ENCODE results near the gene ANO1. TPM values are rescaled to one million over a fixed set of nuclear protein-coding genes. Genes with fewer than 3 reads are reported as not detected.

ANO1 gene
- total RNA-seq, 1 donor from 2014 or later: 5.7 TPM

- no peak for DNase-seq (ENCODE audit: low spot score)
Observed at GRCh38 chr11:70233511-70233934, 155.4 kb downstream of the ANO1 start.

- DNase-seq (ENCODE audit: low spot score): no peak
Observed at GRCh38 chr11:70233962-70234361, 155.8 kb downstream of the ANO1 start.

Other genes with a start within 250 kb of the ANO1 start
- gene FADD, start 125.0 kb downstream of the ANO1 start, total RNA-seq: 29.3 TPM
- 119 TPM for gene PPFIA1, start 192.4 kb downstream of the ANO1 start, total RNA-seq